Activated CD8-positive, alpha-beta T cell treated with anti-CD3 and anti-CD28 coated beads, Interleukin-2, amount 10 ng/mL, durations not matched to agents 7 days and 5 days (primary cell): ENCODE data around the gene PNPLA2. TPM values are rescaled to one million over a fixed set of nuclear protein-coding genes. Genes with fewer than 3 reads are reported as not detected.

Experiments
- ATAC-seq: fragments of 150-1000 bp; cut with Tn5 transposase; one replicate; pipeline ENCODE4 v1.10.0; 2021; ENCODE audit warnings: moderate library complexity
- CTCF ChIA-PET: fragments of 350-600 bp; sonication (Branson Sonifier 250); formaldehyde crosslinking; loops from one replicate; lab custom pipeline; 2021; ENCODE audit warnings: antibody characterized with exemption; lab: Charles Lee
- POLR2A ChIA-PET: fragments of 350-600 bp; sonication (Branson Sonifier 250); formaldehyde crosslinking; loops from one replicate; lab custom pipeline; 2021; ENCODE audit warnings: antibody characterized with exemption; lab: Charles Lee
- DNase-seq: peaks from one replicate; pipeline ENCODE4 v3.0.0-alpha.2; 2020
- H3K27ac Mint-ChIP-seq: one replicate; pipeline ENCODE4 v1.8.0; 2021; ENCODE audit warnings: mild to moderate bottlenecking, mixed read lengths
- H3K27me3 Mint-ChIP-seq: one replicate; pipeline ENCODE4 v1.8.0; 2021; ENCODE audit warnings: low read depth, mixed read lengths
- H3K36me3 Mint-ChIP-seq: one replicate; pipeline ENCODE4 v1.8.0; 2021; ENCODE audit warnings: low read depth, mixed read lengths
- H3K4me1 Mint-ChIP-seq: one replicate; pipeline ENCODE4 v1.8.0; 2021; ENCODE audit warnings: low read depth, mixed read lengths
- H3K4me3 Mint-ChIP-seq: one replicate; pipeline ENCODE4 v1.8.0; 2021; ENCODE audit warnings: mild to moderate bottlenecking, mixed read lengths
- H3K9me3 Mint-ChIP-seq: one replicate; pipeline ENCODE4 v1.8.0; 2022; ENCODE audit warnings: mixed read lengths; ENCODE audit not compliant: insufficient read depth
- total RNA-seq, 2 experiments: library from RNA; stranded (reverse); gene quantifications; one replicate each; pipeline ENCODE4 v1.2.3, GENCODE V29; 2021

Gene PNPLA2
- total RNA-seq, 2 experiments from 2014 or later, result 67.3 to 76.6 TPM

- no peak overlapping the region for H3K4me3 Mint-ChIP-seq
- POLR2A ChIA-PET, result interaction anchor here (0.6 kb wide), 1 partner anchor 866 kb away, joined by 3 read pairs; no protein-coding TSS in a partner anchor
- no peaks in the 10 kb centered on the region for H3K9me3 Mint-ChIP-seq
- ATAC-seq, result no peak
- peaks cover under 1% of the 10 kb centered on the region for H3K27me3 Mint-ChIP-seq
- no peak overlapping the region for H3K27ac Mint-ChIP-seq
- CTCF ChIA-PET, result no interaction called here
- no peak for DNase-seq
- H3K4me1 Mint-ChIP-seq, result peaks cover 32% of the 10 kb centered on the region
- H3K36me3 Mint-ChIP-seq, result peaks cover 14% of the 10 kb centered on the region
Observed at GRCh38 chr11:837189-837989, 18.7 kb downstream of the PNPLA2 start.

- POLR2A ChIA-PET, result no interaction called here
- peaks cover 14% of the 10 kb centered on the region for H3K36me3 Mint-ChIP-seq
Observed at GRCh38 chr11:837990-838307, 19.2 kb downstream of the PNPLA2 start.

GRCh38 chr11:838441-839279 lies 19.9 kb downstream of the PNPLA2 start:
- DNase-seq (no peak), ATAC-seq (no peak)
- Mint-ChIP-seq H3K27me3 (no peaks in the 10 kb centered on the region), H3K4me3 (no peak overlapping the region), H3K9me3 (no peaks in the 10 kb centered on the region), H3K4me1 (peaks cover 34% of the 10 kb centered on the region), H3K36me3 (peaks cover 14% of the 10 kb centered on the region), H3K27ac (no peak overlapping the region)
- ChIA-PET POLR2A (no interaction called here), CTCF (no interaction called here)

More at GRCh38 chr11:837990-838307, 19.2 kb downstream of the PNPLA2 start:
- no peak overlapping the region for H3K27ac Mint-ChIP-seq
- H3K9me3 Mint-ChIP-seq, result no peaks in the 10 kb centered on the region
- no peak for ATAC-seq
- CTCF ChIA-PET, result no interaction called here
- no peaks in the 10 kb centered on the region for H3K27me3 Mint-ChIP-seq
- H3K4me3 Mint-ChIP-seq, result no peak overlapping the region
- no peak for DNase-seq
- H3K4me1 Mint-ChIP-seq, result peaks cover 32% of the 10 kb centered on the region

GRCh38 chr11:839280-839623 lies 20.5 kb downstream of the PNPLA2 start:
- POLR2A ChIA-PET, result no interaction called here

GRCh38 chr11:839875-840617 lies 21.3 kb downstream of the PNPLA2 start:
- Mint-ChIP-seq H3K27me3 (no peaks in the 10 kb centered on the region), H3K4me3 (peak overlapping the region; percentile 88), H3K27ac (no peak overlapping the region), H3K9me3 (no peaks in the 10 kb centered on the region), H3K4me1 (peaks cover 31% of the 10 kb centered on the region), H3K36me3 (peaks cover 14% of the 10 kb centered on the region)
- POLR2A ChIA-PET, result interaction anchor here (0.7 to 1.3 kb wide), 2 partner anchors 9 to 21 kb away, joined by 3 to 4 read pairs; partner anchors contain the start of gene PNPLA2
- no peak for ATAC-seq
- CTCF ChIA-PET, result interaction anchor here (2.1 kb wide), 1 partner anchor 8 kb away, joined by 8 read pairs; the partner anchor contains the start of gene CD151
- DNase-seq, result no peak

More at GRCh38 chr11:839280-839623, 20.5 kb downstream of the PNPLA2 start:
- Mint-ChIP-seq H3K36me3 (peaks cover 14% of the 10 kb centered on the region), H3K4me3 (no peak overlapping the region), H3K9me3 (no peaks in the 10 kb centered on the region), H3K27me3 (no peaks in the 10 kb centered on the region), H3K4me1 (peaks cover 33% of the 10 kb centered on the region), H3K27ac (no peak overlapping the region)
- no peak for DNase-seq
- CTCF ChIA-PET, result no interaction called here
- no peak for ATAC-seq

- peak overlapping the region; percentile 86 for H3K27ac Mint-ChIP-seq
- H3K4me1 Mint-ChIP-seq, result peaks cover 28% of the 10 kb centered on the region
- peaks cover 14% of the 10 kb centered on the region for H3K36me3 Mint-ChIP-seq
- no peaks in the 10 kb centered on the region for H3K27me3 Mint-ChIP-seq
- DNase-seq (no peak), ATAC-seq (peak; percentile 53)
- peak overlapping the region; percentile 88 for H3K4me3 Mint-ChIP-seq
- ChIA-PET CTCF (interaction anchor here (2.1 kb wide), 1 partner anchor 10 kb away, joined by 8 read pairs; the partner anchor contains the start of gene CD151), POLR2A (interaction anchor here (0.6 kb wide), 1 partner anchor 13 kb away, joined by 3 read pairs; no protein-coding TSS in a partner anchor)
- no peaks in the 10 kb centered on the region for H3K9me3 Mint-ChIP-seq
Observed at GRCh38 chr11:841981-842369, 23.3 kb downstream of the PNPLA2 start.

- Mint-ChIP-seq H3K4me3 (peak within 1 kb of the TSS; percentile 88), H3K4me1 (peaks cover 28% of the 10 kb centered on the region), H3K9me3 (no peaks in the 10 kb centered on the region), H3K27me3 (no peaks in the 10 kb centered on the region), H3K27ac (peak within 1 kb of the TSS; percentile 86), H3K36me3 (peaks cover 14% of the 10 kb centered on the region)
- ATAC-seq (peak; percentile 75), DNase-seq (peak; percentile 92)
- ChIA-PET CTCF (interaction anchor here (1.3 to 2.2 kb wide), 5 partner anchors 10 to 209 kb away, joined by 4 to 7 read pairs (median 5); partner anchors contain the start of genes CD151 and CRACR2B), POLR2A (interaction anchor here (0.7 to 1.8 kb wide), 8 partner anchors 8 to 68 kb away, joined by 3 to 11 read pairs (median 4); partner anchors contain the start of genes CD151, CHID1, CRACR2B and PNPLA2)
Observed at GRCh38 chr11:842370-843002, 23.8 kb downstream of the PNPLA2 start, which contains the start of the genes POLR2L and TSPAN4. Gene POLR2L, minus strand, starts transcription at chr11:842529. Its CDS starts 21 bp downstream, at chr11:842508. Gene TSPAN4, plus strand, starts transcription at chr11:842852. Its CDS starts 7,453 bp downstream, at chr11:850305.

GRCh38 chr11:843086-843734 lies 24.5 kb downstream of the PNPLA2 start:
- Mint-ChIP-seq H3K4me3 (peak overlapping the region; percentile 74), H3K9me3 (no peaks in the 10 kb centered on the region), H3K27me3 (no peaks in the 10 kb centered on the region), H3K36me3 (peaks cover 10% of the 10 kb centered on the region), H3K27ac (peak overlapping the region; percentile 66), H3K4me1 (peaks cover 28% of the 10 kb centered on the region)
- DNase-seq (no peak), ATAC-seq (peak; percentile 18)
- ChIA-PET CTCF (interaction anchor here (1.3 to 2.2 kb wide), 5 partner anchors 11 to 208 kb away, joined by 4 to 7 read pairs (median 5); partner anchors contain the start of genes CD151 and CRACR2B), POLR2A (interaction anchor here (0.7 to 1.8 kb wide), 9 partner anchors 9 to 67 kb away, joined by 3 to 11 read pairs (median 4); partner anchors contain the start of genes CD151, CHID1, CRACR2B and PNPLA2)

- Mint-ChIP-seq H3K27me3 (peaks cover 5% of the 10 kb centered on the region), H3K4me3 (peak overlapping the region; percentile 74), H3K36me3 (peaks cover 9% of the 10 kb centered on the region), H3K4me1 (peaks cover 34% of the 10 kb centered on the region), H3K9me3 (no peaks in the 10 kb centered on the region), H3K27ac (peak overlapping the region; percentile 66)
- ChIA-PET CTCF (interaction anchor here (1.3 to 2.2 kb wide), 5 partner anchors 11 to 207 kb away, joined by 4 to 7 read pairs (median 5); partner anchors contain the start of genes CD151 and CRACR2B), POLR2A (interaction anchor here (1.0 to 1.8 kb wide), 6 partner anchors 9 to 66 kb away, joined by 3 to 11 read pairs (median 6); partner anchors contain the start of genes CD151, CHID1, PNPLA2 and RPLP2)
- DNase-seq, result peak; percentile 38
- no peak for ATAC-seq
Observed at GRCh38 chr11:843818-844692, 25.3 kb downstream of the PNPLA2 start.
